CD4-positive, CD25-positive, alpha-beta regulatory T cell (primary cell): ENCODE measurements around the gene MYADM. TPM values are rescaled to one million over a fixed set of nuclear protein-coding genes. Genes with fewer than 3 reads are reported as not detected.

Experiments
- ATAC-seq, 2 donors: fragments of 150-1000 bp; cut with Tn5 transposase; one replicate each; pipeline ENCODE4 v1.10.0; 2021; ENCODE audit warnings: low read depth in 2 of 2, moderate number of reproducible peaks in 2 of 2, moderate library complexity in 1 of 2
- DNase-seq, 3 donors: peaks; one replicate each; pipeline versions ENCODE4 v3.0.0 to v3.0.0-alpha.2; 2012 to 2022; ENCODE audit warnings: mixed read lengths in 1 of 3
- H3K27ac ChIP-seq: one replicate; pipeline ENCODE4 v1.7.0; 2013; ENCODE audit warnings: mild to moderate bottlenecking, low read length; ENCODE audit not compliant: insufficient read depth, poor library complexity, severe bottlenecking
- H3K27me3 ChIP-seq: one replicate; pipeline ENCODE4 v1.7.0; 2013; ENCODE audit warnings: low read length; ENCODE audit not compliant: control insufficient read depth, insufficient read depth
- H3K36me3 ChIP-seq: one replicate; pipeline ENCODE4 v1.7.0; 2013; ENCODE audit warnings: mild to moderate bottlenecking, low read length, moderate library complexity; ENCODE audit not compliant: control insufficient read depth, insufficient read depth
- H3K4me1 ChIP-seq: 2 replicates; pipeline ENCODE4 v1.7.0; 2013; ENCODE audit warnings: mild to moderate bottlenecking, low read length; ENCODE audit not compliant: insufficient read depth, control insufficient read depth, poor library complexity, severe bottlenecking
- H3K4me3 ChIP-seq: one replicate; pipeline ENCODE4 v1.7.0; 2013; ENCODE audit warnings: low read depth, mild to moderate bottlenecking, low read length, moderate library complexity
- H3K9me3 ChIP-seq, 2 experiments: 1 replicate in 1 of 2; 2 replicates in 1 of 2; pipeline ENCODE4 v1.7.0; 2013; ENCODE audit warnings: low read length in 2 of 2, mild to moderate bottlenecking in 1 of 2, moderate library complexity in 1 of 2; ENCODE audit not compliant: control insufficient read depth in 2 of 2
- H3K27ac Mint-ChIP-seq, 3 donors: one replicate each; pipeline ENCODE4 v1.8.0; 2020 to 2022; ENCODE audit warnings: mild to moderate bottlenecking in 3 of 3, mixed read lengths in 3 of 3, moderate library complexity in 2 of 3
- H3K27me3 Mint-ChIP-seq: one replicate; pipeline ENCODE4 v1.8.0; 2022; ENCODE audit warnings: mild to moderate bottlenecking, mixed read lengths
- H3K36me3 Mint-ChIP-seq: one replicate; pipeline ENCODE4 v1.8.0; 2020; ENCODE audit warnings: mixed read lengths
- H3K4me1 Mint-ChIP-seq, 4 donors: one replicate each; pipeline ENCODE4 v1.8.0; 2020 to 2022; ENCODE audit warnings: mixed read lengths in 4 of 4, mild to moderate bottlenecking in 1 of 4
- H3K4me3 Mint-ChIP-seq, 4 donors: one replicate each; pipeline ENCODE4 v1.8.0; 2020 to 2022; ENCODE audit warnings: mild to moderate bottlenecking in 4 of 4, mixed read lengths in 4 of 4, moderate library complexity in 3 of 4
- H3K9me3 Mint-ChIP-seq, 7 donors: one replicate each; pipeline ENCODE4 v1.8.0; 2020 to 2022; ENCODE audit warnings: mixed read lengths in 7 of 7, mild to moderate bottlenecking in 3 of 7, moderate library complexity in 2 of 7
- polyA plus RNA-seq, 4 donors: library from polyadenylated mRNA; unstranded; fragments of 300-500 nt; fragmentation: Illumina TruSeq; gene quantifications; one replicate each; pipeline ENCODE4 v1.2.3, GENCODE V29; 2021
- total RNA-seq: library from RNA; stranded (reverse); gene quantifications from one replicate; pipeline ENCODE4 v1.2.3, GENCODE V29; 2022

Gene MYADM
- total and polyA plus RNA-seq, 5 donors from 2014 or later: 26.1 to 280 (median 35.6) TPM

GRCh38 chr19:53864308-53864836 is 3.3 kb upstream of the MYADM start:
- peaks cover 13% of the 10 kb centered on the region for H3K27me3 Mint-ChIP-seq
- no peaks in the 10 kb centered on the region for H3K9me3 ChIP-seq
- no peaks in the 10 kb centered on the region for H3K27me3 ChIP-seq
- peak overlapping the region in 2 of 4 donors; percentile 32 to 34 for H3K4me3 Mint-ChIP-seq
- no peak overlapping the region for H3K27ac ChIP-seq
- H3K27ac Mint-ChIP-seq: peak overlapping the region in 1 of 3 donors; percentile 60
- no peak for DNase-seq
- no peak for ATAC-seq
- H3K4me1 Mint-ChIP-seq: peaks cover 0 to 31% (median 13%) of the 10 kb centered on the region in 4 donors
- H3K36me3 Mint-ChIP-seq: no peaks in the 10 kb centered on the region
- no peak overlapping the region for H3K4me3 ChIP-seq
- H3K9me3 Mint-ChIP-seq: peaks cover 0 to 3% (median 0%) of the 10 kb centered on the region in 7 donors
- H3K4me1 ChIP-seq: peaks cover 35% of the 10 kb centered on the region
- no peaks in the 10 kb centered on the region for H3K36me3 ChIP-seq

GRCh38 chr19:53865523-53865917 is 2.2 kb upstream of the MYADM start:
- no peak for ATAC-seq

DNA sequence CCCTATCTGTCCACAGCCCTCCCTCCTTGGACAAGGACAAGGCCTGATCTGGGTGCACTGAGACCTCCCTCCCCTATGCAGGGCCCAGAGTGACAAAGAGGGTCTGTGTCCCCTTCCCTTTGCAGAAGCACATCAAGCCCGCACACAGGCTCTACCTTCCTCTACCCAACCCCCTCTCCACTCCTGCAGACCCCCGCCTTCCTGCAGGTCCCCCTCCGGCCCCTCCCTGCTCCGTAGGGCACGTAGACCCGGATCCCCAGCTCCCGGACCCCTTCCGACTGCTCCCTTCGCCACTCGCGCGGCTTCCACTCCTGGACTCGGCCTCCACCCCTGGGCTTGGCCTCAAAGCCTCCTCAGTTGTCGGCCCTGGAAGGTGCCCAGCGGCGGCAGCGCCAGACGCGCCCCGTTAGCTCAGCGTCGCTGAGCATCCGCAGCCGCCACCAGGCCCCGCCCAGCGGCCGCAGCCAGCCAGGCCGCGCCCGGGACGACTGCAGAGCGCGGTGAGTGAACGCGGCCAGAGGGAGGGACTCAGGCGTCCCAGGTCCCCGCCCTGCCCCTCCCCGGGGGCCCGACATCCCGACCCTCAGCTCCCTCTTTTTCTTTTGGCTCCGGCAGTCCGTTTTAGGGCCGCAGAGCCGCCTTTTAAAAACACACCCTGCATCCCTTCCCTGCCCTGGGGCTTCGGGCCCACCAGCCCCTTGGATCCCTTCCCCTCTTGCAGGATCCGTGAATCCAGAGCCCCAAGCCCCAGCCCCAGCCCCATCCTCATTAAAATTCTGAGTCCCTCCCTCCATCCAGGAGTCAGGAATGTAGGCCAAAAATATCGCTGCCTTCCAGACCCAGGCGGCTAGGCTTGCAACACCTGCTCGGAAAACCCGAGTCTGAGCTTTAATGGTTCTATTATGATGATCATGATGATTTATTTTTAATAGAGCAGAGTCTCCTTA is 1.5 kb upstream of the MYADM start:
- H3K27ac Mint-ChIP-seq: peak overlapping the region; percentile 97 to 100 (median 99)
- peak overlapping the region; percentile 100 for H3K27ac ChIP-seq

More at GRCh38 chr19:53865523-53865917, 2.2 kb upstream of the MYADM start:
- H3K27me3 ChIP-seq: no peaks in the 10 kb centered on the region
- peak overlapping the region; percentile 100 for H3K27ac ChIP-seq
- H3K9me3 ChIP-seq: no peaks in the 10 kb centered on the region
- Mint-ChIP-seq H3K9me3 (peaks cover 0 to 3% (median 0%) of the 10 kb centered on the region in 7 donors), H3K4me1 (peaks cover 0 to 33% (median 16%) of the 10 kb centered on the region in 4 donors), H3K36me3 (no peaks in the 10 kb centered on the region), H3K27ac (peak overlapping the region; percentile 86 to 99 (median 90)), H3K27me3 (peaks cover 13% of the 10 kb centered on the region), H3K4me3 (peak overlapping the region; percentile 76 to 91 (median 84))
- H3K4me1 ChIP-seq: peaks cover 40% of the 10 kb centered on the region
- no peak for DNase-seq
- H3K4me3 ChIP-seq: no peak overlapping the region
- no peaks in the 10 kb centered on the region for H3K36me3 ChIP-seq

DNA sequence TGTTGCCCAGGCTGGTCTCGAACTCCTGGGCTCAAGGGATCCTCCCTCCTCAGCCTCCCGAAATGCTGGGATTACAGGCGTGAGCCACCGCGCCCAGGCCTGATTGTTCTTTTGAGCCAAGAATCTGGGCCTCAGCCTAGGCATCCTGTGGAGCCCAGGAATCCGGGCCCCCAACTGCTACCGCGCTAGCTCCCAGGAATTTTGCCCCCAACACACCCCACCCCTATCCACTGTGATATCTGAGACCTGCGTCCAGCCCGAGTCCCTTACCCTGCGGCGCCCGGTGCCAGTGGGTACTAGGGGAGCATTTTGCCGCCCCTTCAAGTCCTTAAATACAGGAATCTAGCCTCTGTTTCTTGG is 838 bp upstream of the MYADM start:
- Histone ChIP-seq H3K27ac (peak overlapping the region; percentile 100), H3K4me1 (peaks cover 42% of the 10 kb centered on the region), H3K4me3 (peak overlapping the region; percentile 73), H3K9me3 (no peaks in the 10 kb centered on the region), H3K36me3 (no peaks in the 10 kb centered on the region), H3K27me3 (no peaks in the 10 kb centered on the region)
- Mint-ChIP-seq H3K27me3 (peaks cover 19% of the 10 kb centered on the region), H3K9me3 (peaks cover 0 to 3% (median 0%) of the 10 kb centered on the region in 7 donors), H3K36me3 (peaks cover 6% of the 10 kb centered on the region), H3K4me3 (peak overlapping the region; percentile 90 to 98 (median 96)), H3K27ac (peak overlapping the region; percentile 97 to 100 (median 99)), H3K4me1 (peaks cover 6 to 44% (median 26%) of the 10 kb centered on the region in 4 donors)
- DNase-seq (no peak), ATAC-seq (no peak)

More for the DNA sequence above, 1.5 kb upstream of the MYADM start:
- ATAC-seq (peak in 1 of 2 donors; percentile 20), DNase-seq (peak; percentile 59 to 69 (median 61))
- Mint-ChIP-seq H3K27me3 (peaks cover 14% of the 10 kb centered on the region), H3K4me3 (peak overlapping the region; percentile 90 to 98 (median 96)), H3K4me1 (peaks cover under 1 to 38% (median 22%) of the 10 kb centered on the region in 4 donors), H3K36me3 (peaks cover 1% of the 10 kb centered on the region), H3K9me3 (peaks cover 0 to 3% (median 0%) of the 10 kb centered on the region in 7 donors)
- H3K36me3 ChIP-seq: no peaks in the 10 kb centered on the region
- no peaks in the 10 kb centered on the region for H3K9me3 ChIP-seq
- peak overlapping the region; percentile 73 for H3K4me3 ChIP-seq
- H3K27me3 ChIP-seq: no peaks in the 10 kb centered on the region
- peaks cover 42% of the 10 kb centered on the region for H3K4me1 ChIP-seq

GRCh38 chr19:53868091-53868891 is 608 bp downstream of the MYADM start:
- peaks cover 42% of the 10 kb centered on the region for H3K4me1 ChIP-seq
- no peak for ATAC-seq

DNA sequence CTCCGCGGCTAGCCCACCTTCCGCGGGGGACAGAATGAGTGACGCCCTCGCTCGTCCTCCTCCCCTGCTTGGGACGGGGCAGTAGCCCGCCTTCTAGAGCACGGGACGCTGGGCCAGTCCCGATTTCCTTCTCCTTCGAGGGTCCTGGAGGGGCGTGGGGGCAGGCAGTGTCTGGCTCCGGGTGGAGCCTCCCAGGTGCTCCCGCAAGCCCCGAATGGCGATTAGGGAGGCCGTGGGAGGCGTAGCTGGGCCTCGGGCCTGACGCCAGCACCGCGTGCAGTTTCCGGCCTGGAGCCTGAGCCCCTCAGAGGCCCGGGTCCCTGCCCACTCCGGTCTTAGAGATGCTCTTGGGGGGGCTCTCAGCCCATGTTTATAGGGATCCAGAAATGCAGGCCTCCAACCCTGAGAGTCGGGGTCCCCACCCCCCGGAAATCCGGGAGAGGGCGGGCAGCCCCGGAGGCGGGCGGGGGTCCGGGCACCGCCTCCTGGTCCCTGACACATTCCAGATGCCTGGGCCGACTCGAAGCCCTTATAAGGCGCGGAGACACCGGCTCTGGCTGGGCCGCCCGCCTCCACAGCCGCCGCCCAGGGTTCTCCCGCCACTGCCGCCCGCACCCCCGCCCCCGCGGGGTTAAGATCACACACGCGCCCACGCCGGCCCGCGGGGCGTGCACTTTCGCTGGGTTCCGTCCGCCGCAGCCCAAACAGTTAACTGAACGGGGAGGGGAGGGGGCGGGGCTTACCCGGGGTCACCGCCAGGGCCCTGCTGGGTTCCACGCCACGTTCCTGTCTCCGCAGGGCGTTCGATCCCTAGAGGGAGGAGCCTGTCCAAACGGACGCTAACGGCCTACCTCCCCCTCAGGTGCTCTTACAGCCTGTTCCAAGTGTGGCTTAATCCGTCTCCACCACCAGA is 1.5 kb downstream of the MYADM start:
- Mint-ChIP-seq H3K4me1 (peaks cover 6 to 59% (median 39%) of the 10 kb centered on the region in 4 donors), H3K36me3 (peaks cover 19% of the 10 kb centered on the region), H3K4me3 (peak overlapping the region; percentile 90 to 98 (median 96)), H3K27me3 (peaks cover 14% of the 10 kb centered on the region), H3K9me3 (peaks cover 0 to 2% (median 0%) of the 10 kb centered on the region in 7 donors), H3K27ac (peak overlapping the region; percentile 63 to 99 (median 95))
- peak; percentile 80 to 87 (median 86) for DNase-seq
- peaks cover 44% of the 10 kb centered on the region for H3K4me1 ChIP-seq
- H3K9me3 ChIP-seq: no peaks in the 10 kb centered on the region
- peak; percentile 22 to 24 for ATAC-seq
- H3K27me3 ChIP-seq: no peaks in the 10 kb centered on the region
- H3K27ac ChIP-seq: peak overlapping the region; percentile 100
- H3K4me3 ChIP-seq: peak overlapping the region; percentile 53
- H3K36me3 ChIP-seq: peaks cover 15% of the 10 kb centered on the region

More at GRCh38 chr19:53868091-53868891, 608 bp downstream of the MYADM start:
- Histone ChIP-seq H3K27ac (peak overlapping the region; percentile 100), H3K36me3 (peaks cover 7% of the 10 kb centered on the region), H3K9me3 (no peaks in the 10 kb centered on the region), H3K27me3 (no peaks in the 10 kb centered on the region), H3K4me3 (peak overlapping the region; percentile 89)
- Mint-ChIP-seq H3K27me3 (peaks cover 16% of the 10 kb centered on the region), H3K4me3 (peak overlapping the region; percentile 90 to 98 (median 96)), H3K27ac (peak overlapping the region; percentile 74 to 100 (median 99)), H3K9me3 (peaks cover 0 to 1% (median 0%) of the 10 kb centered on the region in 7 donors), H3K36me3 (peaks cover 10% of the 10 kb centered on the region), H3K4me1 (peaks cover 6 to 51% (median 34%) of the 10 kb centered on the region in 4 donors)
- peak in 2 of 3 donors; percentile 28 to 47 for DNase-seq
